Measurements from ENCODE around the gene EPB41L2.
A peak's percentile ranks its signal among the peaks of the same experiment; 100 is the strongest.

Gene EPB41L2

DNA sequence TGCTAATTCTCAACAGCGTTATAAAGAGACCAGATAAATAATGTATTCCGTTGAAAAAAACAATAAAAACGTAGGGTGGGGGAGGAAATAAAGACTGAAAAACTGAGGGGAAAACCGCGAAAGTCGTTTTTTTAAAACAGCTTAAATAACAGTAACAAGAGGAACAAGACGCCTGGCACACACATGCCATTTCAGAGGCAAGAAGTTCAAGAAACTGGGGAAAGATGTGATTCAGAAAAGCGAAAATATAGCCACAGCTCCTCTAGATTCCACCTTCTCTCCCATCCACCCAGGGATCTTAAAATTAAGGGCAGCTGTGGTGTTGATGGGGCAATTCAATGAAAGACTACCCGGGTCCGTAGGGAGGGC, 1.3 kb downstream of the EPB41L2 start:
- DNase-seq (ENCODE audit: low spot score): peak; percentile 27

DNA sequence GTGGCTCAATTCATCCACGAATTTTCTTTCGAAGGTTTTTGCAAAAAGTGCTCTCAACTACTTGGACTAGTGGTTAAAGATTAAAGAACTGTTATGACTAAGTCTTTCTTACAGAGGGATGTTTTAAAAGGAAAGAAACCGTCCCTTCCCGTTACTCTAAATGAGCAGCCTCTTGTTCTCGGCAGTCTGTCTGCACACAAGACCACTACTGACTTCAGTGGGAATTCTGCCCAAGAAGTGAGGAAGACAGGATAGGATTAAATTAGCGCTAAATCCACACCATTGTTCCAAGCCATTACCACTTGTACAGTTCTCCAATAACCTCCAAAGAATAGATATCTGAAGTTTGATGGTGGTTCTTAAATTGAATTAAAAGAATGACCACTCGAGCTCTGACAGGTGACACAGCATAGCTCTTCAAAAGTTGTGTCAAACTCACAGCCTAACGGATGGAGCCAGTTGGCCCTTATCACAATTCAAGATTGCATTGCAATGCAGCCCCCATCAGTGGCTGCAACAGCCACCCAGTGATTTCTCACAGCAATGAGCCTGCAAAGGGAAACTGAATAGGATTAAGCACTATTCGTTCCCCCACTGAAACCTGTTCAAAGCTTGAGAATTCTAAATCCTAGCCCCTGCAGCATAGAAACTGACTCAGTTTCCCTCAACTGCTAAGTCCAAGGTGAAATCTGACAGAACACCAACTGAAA, 1.8 kb downstream of the EPB41L2 start:
- peak; percentile 54 for DNase-seq (ENCODE audit: low spot score)

DNA sequence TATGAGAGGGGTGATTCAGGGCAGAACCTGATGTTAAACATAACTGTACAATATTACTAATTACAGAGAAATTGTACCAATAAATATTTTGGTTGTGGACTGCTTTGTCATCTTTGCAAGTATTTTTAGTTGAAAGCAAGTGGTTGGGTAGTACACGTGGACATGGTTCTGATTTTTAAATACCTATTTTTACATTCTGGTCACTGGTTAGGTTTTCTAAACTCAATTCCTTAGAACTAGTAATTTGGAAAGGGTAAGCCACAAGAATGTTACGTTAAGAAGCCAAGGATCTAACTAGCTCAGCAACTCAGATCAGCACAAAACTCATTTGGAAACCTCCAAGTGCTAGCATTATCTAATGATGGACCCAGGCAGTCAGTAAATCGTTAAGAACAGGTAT, 2.7 kb downstream of the EPB41L2 start:
- DNase-seq (ENCODE audit: low spot score): peak; percentile 30

DNA sequence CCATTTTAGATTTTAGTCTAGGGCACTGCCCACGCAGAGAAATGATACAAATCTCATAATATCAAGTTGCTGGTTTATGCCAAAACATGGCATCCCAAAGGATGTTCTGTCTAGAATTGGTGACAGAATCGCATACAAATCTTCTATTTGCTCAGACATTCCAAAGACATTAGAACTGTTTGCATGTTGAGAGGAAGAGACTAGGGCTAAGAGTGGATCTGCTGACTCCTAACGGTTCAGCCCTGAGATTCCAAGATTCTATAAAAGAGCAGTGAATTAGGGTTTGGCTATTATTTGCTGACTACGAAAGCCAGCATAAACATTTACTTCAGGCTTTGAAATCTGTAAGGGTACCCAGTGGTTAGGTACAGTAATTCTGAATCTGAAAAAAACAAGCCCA, 3.6 kb downstream of the EPB41L2 start:
- no peak for DNase-seq (ENCODE audit: low spot score)

DNA sequence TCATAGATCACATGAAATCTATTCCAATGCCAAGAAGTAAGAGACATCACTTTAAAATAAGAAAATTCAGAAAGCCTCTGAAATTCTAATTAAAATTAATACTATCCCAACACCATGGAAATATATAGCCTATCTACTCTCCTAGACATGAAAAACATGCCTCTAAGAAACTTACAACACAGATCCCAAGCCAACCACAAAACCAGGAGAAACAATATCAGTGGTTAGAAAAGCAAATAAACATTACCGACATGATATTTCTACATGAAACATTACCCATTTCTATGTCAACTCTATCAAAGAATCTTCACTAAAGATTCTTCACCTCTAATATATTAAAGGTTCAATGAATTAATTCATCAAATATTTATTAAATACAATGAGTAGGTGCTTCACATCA, 4.8 kb downstream of the EPB41L2 start:
- DNase-seq (ENCODE audit: low spot score): no peak

DNA sequence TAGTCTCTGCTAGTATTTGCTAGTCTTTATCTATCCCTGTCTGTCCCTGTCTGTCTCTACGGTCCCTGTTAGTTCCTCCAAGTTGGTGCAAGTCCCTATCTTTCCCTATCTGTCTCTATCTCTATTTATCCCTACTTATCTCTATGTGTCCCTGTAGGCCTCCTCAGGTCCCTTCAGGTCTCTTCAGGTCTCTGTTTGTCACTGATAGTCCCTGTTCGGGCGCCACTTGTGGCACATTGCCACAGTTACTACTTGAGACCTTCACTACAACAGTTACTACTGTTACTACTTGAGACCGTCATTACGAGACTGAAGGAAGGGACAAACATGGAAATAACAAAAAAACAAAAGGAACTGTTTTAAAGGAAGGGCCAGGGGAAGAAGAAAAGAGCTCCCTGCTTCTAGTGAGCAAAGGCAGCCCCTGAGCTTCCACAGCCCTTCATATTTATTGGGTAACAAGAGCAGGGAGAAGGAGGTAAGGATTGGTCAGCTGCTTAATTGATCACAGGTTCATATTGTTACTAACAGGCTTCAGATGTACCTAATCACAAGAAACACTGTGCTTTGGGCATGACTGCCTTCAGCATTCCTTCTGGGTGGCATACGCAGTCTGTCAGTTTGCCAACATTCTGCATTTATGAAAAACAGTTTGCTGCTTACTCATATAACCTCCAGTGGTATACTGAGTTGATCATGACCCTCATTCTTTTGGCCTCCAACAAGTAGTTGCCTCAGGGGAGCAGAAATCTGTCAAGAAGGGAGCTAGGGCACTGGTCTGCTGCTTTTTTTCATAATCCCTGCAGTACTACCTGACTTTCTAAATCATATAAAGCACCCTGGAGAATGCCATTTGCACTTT, 8.4 kb downstream of the EPB41L2 start:
- DNase-seq (ENCODE audit: low spot score): no peak

DNA sequence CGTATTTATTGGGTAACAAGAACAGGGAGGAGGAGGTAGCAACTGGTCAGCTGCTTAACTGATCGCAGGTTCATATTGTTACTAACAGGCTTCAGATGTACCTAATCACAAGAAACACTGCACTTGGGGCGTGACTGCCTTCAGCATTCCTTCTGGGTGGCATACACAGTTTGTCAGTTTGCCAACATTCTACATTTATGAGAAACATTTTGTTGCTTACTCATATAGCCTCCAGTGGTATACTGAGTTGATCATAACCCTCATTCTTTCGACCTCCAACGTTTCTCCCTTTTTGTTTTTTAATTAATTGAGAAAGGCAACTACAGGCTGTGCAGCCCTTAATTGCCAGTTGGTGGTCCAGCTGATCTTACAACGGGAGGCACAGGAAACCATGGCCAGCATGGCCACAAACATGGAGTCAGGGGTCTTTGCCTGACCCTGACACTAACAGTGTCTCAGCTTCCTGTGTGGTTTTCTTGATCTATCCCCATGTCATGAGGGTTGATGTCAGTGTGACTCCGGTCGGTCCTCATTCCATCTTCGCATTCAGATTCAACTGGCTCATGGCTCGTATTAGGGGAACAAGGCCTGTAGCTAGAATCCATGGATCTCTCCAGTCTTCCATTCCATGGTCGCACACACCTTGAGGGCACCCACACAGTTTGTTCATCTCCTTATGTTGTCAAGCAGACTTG, 9.4 kb downstream of the EPB41L2 start:
- DNase-seq (ENCODE audit: low spot score): no peak

DNA sequence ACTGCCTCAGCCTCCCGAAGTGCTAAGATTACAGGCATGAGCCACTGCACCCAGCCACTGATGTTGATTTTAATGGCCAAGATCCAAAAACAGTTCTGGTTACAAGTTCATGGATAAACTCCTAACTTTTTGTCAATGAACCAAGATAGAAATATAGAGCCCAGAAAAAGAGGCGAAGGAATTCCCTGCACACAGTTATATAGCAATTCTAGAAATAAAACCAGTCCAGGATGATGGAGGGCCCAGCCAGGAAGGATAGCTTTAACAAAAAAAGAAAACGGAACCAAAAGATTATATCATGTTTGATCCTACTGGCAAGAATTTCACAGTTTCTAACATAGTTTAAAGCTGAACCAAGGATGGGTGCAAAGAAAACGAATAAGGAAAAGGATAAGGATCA, 10.9 kb downstream of the EPB41L2 start:
- no peak for DNase-seq (ENCODE audit: low spot score)

DNA sequence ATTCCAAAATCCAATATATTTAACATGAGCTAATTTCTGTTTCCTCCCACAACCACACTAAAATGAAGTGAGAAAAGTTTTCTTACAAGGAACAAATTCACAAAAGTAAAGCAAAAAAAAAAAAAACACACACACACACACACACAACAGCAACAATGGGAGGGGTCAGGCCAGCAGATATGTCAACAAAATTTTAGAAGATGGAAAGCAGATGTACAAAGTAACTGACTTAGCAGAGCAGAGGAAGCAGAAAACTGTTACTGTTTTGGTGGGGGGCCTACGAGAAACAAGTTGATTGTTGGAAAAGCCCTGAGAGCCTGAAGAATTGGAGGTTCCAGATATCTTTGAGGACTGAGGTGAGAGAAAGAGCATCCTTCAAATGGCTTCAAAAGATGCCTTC, 11.7 kb downstream of the EPB41L2 start:
- no peak for DNase-seq (ENCODE audit: low spot score)

DNA sequence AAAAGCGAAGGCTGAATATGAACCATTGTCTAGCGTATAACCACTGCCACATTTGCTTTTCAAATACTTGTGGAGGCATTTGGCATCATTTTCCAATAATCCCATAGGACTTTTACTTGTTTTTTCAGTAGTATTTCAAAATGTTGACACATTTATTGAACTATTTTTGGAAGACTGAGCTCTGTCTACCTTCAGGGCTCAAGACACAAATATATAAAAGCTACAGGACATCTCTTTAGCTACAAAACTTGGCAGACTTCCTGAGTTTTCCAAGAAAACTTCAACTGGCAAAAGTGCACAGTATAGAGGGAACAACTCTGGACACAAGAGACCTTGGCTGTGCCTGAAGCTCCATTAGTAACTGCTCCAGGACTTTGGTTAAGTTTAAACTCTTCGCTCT, 13.4 kb downstream of the EPB41L2 start:
- no peak for DNase-seq (ENCODE audit: low spot score)

DNA sequence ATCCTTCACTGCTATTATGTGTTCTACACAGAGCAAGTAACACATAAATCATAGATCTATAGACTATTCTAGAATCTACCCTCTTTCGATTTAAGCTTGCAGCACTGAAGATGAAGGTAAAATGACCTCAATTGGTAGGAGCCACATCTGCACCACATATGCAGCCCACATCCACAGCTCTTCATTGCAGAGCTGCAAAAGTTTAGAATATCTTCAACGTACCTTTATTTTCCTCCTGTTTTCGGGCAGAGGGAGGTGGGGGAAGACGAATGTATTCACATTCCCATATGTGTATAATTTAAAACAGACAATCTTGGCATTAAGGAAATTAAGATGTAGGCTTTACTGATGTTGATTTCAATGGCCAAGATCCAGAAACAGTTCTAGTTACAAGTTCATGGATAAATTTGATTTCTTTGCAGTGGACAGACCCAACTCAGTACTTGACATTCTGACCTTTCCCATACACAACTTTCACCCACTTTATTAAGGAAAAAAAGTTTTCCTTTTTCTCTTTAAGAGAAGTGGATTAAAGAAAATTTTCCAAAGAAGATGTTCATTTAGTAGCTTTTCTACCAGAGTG, 14.0 kb downstream of the EPB41L2 start:
- no peak for DNase-seq (ENCODE audit: low spot score)

DNA sequence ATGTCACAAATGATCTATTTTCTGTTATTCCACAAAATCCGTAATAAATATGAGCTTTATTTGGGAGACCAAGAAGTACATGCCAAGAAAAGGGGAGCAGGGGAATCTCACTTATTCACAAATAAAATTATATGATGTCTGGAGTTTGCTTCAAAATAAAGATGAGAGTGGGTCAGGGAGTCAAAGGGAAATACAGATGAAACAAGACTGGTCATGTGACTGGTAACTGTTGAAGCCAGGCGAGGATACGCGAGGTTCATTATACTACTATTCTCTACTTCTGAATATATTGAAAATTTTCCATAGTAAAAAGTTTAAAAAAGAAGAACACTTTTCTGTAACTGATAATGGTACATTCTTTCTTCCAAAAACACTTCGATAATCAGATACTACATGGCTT, 14.6 kb downstream of the EPB41L2 start:
- no peak for DNase-seq (ENCODE audit: low spot score)

DNA sequence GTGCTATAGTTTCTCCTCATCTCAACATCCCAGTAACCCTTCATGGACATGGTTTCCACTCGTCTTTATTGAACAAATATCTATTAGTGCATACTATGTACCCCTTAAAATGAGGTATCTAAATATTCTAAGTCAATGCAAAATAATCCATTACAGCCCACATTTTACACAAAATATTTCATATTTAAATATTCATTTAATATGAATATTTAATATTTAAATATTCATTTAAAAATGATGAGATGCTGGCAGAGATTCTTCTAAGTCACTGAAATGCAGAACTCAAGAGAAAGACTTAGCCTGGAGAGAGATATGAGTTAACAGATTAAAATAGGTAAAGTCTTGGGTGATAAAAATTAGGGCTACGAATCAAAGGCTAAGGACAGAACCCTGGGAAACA, 17.9 kb downstream of the EPB41L2 start:
- DNase-seq (ENCODE audit: low spot score): no peak

DNA sequence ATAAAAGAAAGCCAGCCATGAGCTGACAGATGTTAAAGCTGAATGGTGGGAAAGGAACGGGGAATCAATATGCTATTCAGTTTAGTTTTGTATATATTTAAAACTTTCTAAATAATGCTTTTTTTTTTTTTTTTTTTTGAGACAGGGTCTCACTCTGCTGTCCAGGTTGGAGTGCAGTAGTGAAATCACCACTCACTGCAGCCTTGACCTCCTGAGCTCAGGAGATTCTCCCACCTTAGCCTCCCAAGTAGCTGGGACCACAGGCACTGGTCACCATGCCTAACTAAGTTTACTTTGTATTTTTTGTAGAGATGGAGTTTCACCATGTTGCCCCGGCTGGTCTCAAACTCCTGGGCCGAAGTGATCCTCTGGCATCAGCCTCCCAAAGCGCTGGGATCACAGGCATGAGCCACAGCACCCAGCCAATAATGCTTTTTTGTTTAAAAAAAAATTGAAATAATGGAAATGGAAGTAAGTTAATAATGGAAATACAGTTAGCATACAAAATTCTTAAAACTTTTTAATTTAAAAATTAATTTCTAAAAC, 19.1 kb downstream of the EPB41L2 start:
- no peak for DNase-seq (ENCODE audit: low spot score)

DNA sequence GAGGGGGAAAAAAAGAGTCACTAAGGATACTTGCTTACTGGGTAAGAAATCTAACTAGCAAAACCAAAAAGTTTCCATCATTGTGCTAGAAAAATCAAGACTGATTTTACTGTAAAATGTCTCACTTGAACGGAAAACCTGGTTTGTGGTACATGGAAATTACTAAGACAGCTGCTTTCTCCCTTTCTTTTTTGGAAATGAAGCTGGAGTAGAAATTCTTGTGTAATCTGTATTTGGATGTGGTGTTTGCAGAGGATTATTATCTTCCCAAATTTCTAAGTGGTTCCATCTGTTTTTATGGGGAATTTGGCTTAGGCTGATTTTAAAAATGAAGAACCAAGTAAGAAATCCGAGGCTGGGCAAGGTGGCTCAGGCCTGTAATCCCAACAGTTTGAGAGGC, 20.4 kb downstream of the EPB41L2 start:
- no peak for DNase-seq (ENCODE audit: low spot score)

DNA sequence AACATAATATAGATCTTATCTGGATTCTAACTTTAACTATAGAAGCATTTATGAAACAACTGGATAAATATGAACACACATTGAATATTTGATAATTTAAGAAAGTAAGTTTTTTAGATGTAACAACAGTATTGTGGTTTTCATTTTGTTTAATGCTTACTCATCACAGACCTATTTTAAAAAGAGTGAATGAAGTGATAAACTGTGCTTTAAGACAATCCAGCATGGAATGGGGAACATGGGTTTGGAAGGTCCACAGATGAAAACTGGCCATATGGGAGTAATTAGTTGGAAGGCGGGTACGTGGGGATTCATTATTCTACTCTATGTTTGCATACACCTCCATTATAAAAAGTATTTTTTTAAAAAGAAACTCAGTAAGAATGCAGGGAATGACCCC, 21.2 kb downstream of the EPB41L2 start:
- DNase-seq (ENCODE audit: low spot score): no peak

DNA sequence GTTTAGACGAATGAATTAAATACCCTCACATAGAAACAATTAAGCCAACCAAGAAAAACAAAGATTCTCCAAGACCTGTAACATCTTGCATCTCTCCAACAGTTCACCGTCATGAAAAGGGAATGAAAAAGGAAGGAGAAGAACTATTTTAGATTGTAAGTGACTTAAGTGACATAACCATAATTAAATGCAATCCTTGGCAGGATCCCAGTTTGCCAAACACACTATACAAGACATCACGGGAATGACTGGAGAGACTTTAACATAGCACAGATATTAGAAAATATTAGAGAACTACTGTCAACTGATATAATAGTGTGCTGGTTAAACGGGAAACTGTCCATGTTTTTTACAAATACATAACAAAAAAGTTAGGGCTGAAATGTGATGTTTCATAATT, 22.2 kb downstream of the EPB41L2 start:
- no peak for DNase-seq (ENCODE audit: low spot score)

DNA sequence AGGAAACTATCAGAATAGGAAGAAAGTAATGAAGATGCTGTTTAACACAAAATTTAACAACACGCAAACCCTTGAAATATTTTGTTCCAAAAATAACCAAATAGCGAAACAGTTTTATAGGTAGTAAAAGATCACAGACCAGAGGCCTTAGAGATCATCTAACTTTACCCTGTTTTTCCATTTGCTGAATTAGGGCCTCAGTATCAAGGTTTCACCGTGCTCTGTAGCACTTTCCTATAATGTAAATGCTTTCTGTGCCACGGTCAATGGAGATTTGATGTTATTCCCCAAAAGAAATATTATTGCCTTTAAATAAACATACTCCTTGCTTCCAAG, 23.7 kb downstream of the EPB41L2 start:
- DNase-seq (ENCODE audit: low spot score): no peak

DNA sequence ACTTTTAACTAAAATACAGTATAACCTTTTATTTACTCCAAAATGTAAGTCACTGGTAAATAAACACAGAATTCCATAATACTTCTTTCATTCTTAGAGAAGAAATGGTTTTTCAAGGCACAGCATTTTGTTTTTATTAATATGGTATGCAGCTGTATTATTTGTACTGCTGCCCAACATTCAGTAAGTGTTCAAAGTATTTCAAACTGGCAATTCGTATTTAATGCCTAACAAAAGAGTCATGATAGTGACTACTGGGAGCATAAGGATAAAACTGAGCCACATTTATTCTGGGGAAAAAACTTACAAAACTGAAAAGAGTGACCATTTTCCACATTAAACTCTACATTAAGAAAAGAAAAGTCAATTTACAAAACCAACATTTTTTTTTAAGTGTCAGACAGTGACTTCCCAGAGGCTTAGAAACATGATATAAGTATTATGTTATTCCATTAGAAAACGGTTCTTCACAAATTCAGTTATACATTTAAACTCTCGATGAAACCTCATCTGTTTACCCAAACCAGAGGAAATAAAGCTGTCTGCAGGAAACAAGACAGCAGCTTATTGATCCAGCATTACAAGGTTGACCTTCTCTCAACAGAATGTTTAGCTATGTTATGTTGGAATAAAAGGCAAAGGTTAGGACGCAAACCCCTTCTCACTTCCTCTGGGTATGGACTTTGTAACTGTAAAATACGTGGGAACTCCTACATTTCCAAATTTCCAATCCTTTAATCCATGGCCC, 24.3 kb downstream of the EPB41L2 start:
- no peak for DNase-seq (ENCODE audit: low spot score)

DNA sequence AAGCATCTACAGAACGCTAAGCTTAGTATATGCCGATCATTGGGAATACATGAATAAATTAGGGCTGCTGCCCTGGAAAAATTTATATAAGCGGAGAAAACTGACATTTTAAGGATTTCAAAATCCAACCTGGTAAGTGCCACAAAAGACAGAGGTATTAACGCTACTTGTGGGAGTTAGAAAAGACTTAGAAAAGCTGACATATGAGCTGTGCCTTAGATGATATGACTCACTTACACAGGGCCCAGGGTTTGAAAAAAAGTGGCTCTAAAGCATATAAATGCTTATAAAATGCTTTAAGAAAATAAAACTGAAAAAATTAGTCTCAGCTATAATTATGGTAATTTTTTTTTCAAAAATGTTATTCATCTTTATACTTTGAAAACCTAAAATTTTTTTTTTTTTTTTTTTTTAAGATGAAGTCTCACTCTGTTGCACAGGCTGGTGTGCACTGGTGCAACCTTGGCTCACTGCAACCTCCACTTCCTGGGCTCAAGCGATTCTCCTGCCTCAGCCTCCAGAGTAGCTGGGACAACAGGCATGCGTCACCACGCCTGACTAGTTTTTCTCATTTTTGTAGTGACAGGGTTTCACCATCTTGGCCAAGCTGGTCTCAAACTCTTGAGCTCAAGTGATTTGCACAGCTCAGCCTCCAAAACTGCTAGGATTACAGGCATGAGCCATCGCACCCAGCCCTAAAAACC, 25.7 kb downstream of the EPB41L2 start:
- no peak for DNase-seq (ENCODE audit: low spot score)

DNA sequence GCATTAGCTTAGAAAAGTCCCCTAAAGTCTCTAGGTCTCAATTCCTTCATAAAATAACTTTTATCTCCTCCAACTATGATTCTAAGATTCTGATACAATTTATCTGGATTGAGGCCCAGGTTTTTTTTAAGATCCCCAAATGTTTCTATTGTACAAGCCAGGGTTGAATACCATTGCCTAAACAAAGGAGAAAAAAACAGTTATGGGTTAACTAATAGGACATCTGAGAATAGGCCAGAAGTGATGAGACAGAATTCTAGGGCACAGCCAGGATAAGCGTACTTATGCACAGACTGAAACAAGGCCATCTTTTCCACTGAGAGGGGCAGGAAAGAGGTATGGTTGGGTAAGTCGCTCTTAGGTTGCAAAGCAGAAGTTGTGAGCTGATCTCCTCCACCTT, 26.4 kb downstream of the EPB41L2 start:
- no peak for DNase-seq (ENCODE audit: low spot score)
